ENCODE results near the gene SYNGR2.

DNA sequence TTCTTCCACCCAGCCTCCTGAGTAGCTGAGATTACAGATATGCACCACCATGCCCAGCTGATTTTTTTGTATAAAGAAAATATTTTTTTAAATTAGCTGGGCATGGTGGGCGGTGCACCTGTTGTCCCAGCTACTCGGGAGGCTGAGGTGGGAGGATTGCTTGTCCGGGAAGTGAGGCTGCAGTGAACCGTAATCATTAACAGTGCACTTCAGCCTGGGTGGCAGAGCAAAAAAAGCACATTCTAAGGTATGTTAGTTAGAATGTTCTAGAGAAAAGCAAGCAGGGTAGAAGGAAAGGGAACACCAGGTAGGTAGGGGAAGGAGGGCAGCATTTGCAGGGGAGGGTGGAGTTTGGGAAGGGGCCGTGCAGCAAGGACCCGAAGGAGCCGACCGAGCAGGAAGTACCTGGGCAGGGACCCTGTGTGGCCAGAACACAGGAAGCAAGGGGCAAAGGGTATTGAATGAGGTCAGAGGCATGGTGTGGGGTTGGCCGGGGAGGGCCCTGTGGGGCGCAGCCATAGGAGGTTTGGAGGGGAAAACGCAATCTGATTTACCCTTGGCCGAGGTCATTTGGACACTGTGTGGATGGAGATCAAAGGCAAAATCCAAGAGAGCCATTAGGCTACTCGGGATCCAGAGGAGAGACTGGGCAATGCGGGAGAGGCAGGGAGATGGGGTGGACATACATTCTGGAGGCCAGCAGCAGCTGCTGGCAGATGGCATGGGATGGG lies 19.9 kb upstream of the SYNGR2 start:
- no peak for TF ChIP-seq PPARA (CRISPR knock-in tag; IDR thresholded peaks at IDR 0.05; ENCODE audit: borderline replicate concordance)
- no peak for TF ChIP-seq ZNF8 (CRISPR knock-in tag; IDR thresholded peaks at IDR 0.05)
- no peak for TF ChIP-seq TCF4 (CRISPR knock-in tag; IDR thresholded peaks at IDR 0.05; ENCODE audit: borderline replicate concordance)
- no peak for TF ChIP-seq ZFP3 (CRISPR knock-in tag; IDR thresholded peaks at IDR 0.05)
- no peak for TF ChIP-seq BACH2 (CRISPR knock-in tag; IDR thresholded peaks at IDR 0.05; ENCODE audit: borderline replicate concordance)
- no peak for TF ChIP-seq ARNTL (CRISPR knock-in tag; IDR thresholded peaks at IDR 0.05; ENCODE audit: borderline replicate concordance, low read depth)
